ENCODE data around the gene TMEM131. TPM values are rescaled to one million over a fixed set of nuclear protein-coding genes. Genes with fewer than 3 reads are reported as not detected.
A peak's percentile ranks its signal among the peaks of the same experiment; 100 is the strongest.

The TMEM131 gene
- total and polyA plus RNA-seq, 5 donors: 11.5 to 32.7 (median 28.8) TPM

DNA sequence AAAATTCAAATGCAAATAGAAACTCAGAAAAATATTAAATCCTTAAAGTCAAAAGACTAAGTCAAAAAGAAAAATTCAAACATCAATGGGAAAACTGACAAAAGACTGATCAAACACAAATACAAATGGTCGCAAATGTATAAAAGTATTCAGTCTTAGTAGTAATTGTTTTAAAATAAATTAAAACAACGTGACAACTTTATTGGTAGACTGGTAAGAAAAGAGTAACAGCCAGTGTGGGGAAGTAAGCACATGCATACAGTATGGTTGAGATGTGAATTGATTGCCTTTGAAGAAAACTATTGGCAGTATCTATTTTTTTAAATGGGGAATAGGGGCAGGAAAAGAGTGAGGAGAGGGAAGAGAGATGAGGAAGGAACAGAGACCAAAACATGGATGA is 9.8 kb downstream of the TMEM131 start:
- WGBS: 95% methylated on average over 2 of the region's 2 CpGs
- DNase-seq (no peak), ATAC-seq (no peak)
- intact Hi-C loops (cut with DNase I): no loop called here
- Histone ChIP-seq H3K4me1 (ENCODE audit: control insufficient read depth, insufficient read depth, low read length) (peaks cover 5% of the 10 kb centered on the region), H3K27ac (ENCODE audit: low read length) (no peak overlapping the region), H3K4me3 (ENCODE audit: low read length) (no peak overlapping the region), H3K27me3 (ENCODE audit: control insufficient read depth, insufficient read depth) (no peaks in the 10 kb centered on the region), H3K9me3 (ENCODE audit: control insufficient read depth, low read length) (no peaks in the 10 kb centered on the region)

DNA sequence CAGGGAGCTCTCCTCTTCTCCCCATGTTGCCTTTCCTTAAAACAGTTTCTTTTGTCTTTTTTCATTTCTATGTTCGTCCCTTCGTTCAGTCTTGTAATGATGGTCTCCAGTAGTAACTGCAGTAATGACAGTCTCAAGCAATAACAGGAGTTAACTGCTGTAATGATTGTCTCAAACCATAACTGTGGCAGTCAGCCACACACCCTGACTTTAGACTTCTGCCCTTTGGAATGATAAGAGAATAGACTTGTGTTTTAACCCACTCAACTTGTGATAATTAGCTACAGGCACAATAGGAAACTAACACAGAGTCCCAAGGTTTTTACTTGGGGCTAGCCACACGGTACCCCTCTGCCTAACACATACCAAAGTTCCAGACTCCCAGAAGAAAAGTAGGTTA is 12.1 kb downstream of the TMEM131 start:
- ATAC-seq: peak; percentile 21 to 41
- no peaks in the 10 kb centered on the region for H3K27me3 ChIP-seq (ENCODE audit: control insufficient read depth, insufficient read depth)
- no peak overlapping the region for H3K27ac ChIP-seq (ENCODE audit: low read length)
- H3K4me1 ChIP-seq (ENCODE audit: control insufficient read depth, insufficient read depth, low read length): peaks cover 3% of the 10 kb centered on the region
- no peak overlapping the region for H3K4me3 ChIP-seq (ENCODE audit: low read length)
- WGBS: 51% methylated on average over 3 of the region's 3 CpGs
- H3K9me3 ChIP-seq (ENCODE audit: control insufficient read depth, low read length): no peaks in the 10 kb centered on the region
- intact Hi-C loops (cut with DNase I): no loop called here
- no peak for DNase-seq

DNA sequence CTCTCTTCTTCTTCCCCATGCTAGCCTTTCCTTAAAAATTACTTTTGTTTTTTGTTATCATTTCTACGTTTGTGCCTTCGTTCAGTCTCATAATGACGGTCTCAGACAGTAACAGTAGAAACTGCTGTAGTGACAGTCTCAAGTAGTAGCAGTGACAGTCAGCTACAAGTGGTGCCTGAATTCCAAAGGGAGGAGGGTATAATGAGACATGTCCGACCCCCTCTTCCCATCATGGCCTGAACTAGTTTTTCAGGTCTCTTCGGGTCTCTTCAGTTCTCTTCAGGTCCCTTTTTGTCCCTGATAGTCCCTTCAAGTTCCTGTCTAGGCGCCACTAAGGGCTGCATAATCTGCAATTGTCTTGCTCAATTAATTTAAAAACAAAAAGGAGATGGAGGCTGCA is 12.6 kb downstream of the TMEM131 start:
- whole genome bisulfite sequencing: 64% methylated on average over 6 of the region's 6 CpGs

DNA sequence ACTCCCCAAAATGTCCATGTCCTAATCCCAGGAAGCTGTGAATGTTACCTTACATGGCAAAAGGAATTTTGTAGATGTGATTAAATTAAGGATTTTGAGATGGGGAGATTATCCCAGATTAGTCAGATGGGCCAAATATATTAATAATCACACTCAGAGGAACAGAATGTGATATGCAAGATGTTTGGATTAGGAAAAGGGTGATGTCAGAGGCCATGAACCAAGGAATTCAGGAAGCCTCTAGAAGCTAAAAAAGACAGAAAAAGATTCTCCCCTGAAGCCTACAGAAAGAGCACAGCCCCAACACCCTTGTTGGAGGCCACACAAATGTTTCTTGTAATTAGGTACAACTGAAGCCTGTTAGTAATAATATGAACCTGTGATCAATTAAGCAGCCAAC is 13.1 kb downstream of the TMEM131 start:
- ATAC-seq (no peak), DNase-seq (no peak)
- no peak overlapping the region for H3K27ac ChIP-seq (ENCODE audit: low read length)
- H3K4me1 ChIP-seq (ENCODE audit: control insufficient read depth, insufficient read depth, low read length): peaks cover 3% of the 10 kb centered on the region
- H3K27me3 ChIP-seq (ENCODE audit: control insufficient read depth, insufficient read depth): no peaks in the 10 kb centered on the region
- intact Hi-C loops (cut with DNase I): no loop called here
- no peak overlapping the region for H3K4me3 ChIP-seq (ENCODE audit: low read length)
- no peaks in the 10 kb centered on the region for H3K9me3 ChIP-seq (ENCODE audit: control insufficient read depth, low read length)

More for the DNA sequence above, 12.6 kb downstream of the TMEM131 start:
- Histone ChIP-seq H3K27me3 (ENCODE audit: control insufficient read depth, insufficient read depth) (no peaks in the 10 kb centered on the region), H3K27ac (ENCODE audit: low read length) (no peak overlapping the region), H3K4me3 (ENCODE audit: low read length) (no peak overlapping the region), H3K9me3 (ENCODE audit: control insufficient read depth, low read length) (no peaks in the 10 kb centered on the region), H3K4me1 (ENCODE audit: control insufficient read depth, insufficient read depth, low read length) (peaks cover 3% of the 10 kb centered on the region)
- no peak for DNase-seq
- intact Hi-C loops (cut with DNase I): no loop called here
- ATAC-seq: no peak

GRCh38 chr2:97981961-97982360 is 13.8 kb downstream of the TMEM131 start:
- DNase-seq: no peak
- no peak overlapping the region for H3K4me3 ChIP-seq (ENCODE audit: low read length)
- peaks cover 3% of the 10 kb centered on the region for H3K4me1 ChIP-seq (ENCODE audit: control insufficient read depth, insufficient read depth, low read length)
- WGBS: 94% methylated on average over 5 of the region's 5 CpGs
- H3K27ac ChIP-seq (ENCODE audit: low read length): no peak overlapping the region
- H3K9me3 ChIP-seq (ENCODE audit: control insufficient read depth, low read length): no peaks in the 10 kb centered on the region
- intact Hi-C loops (cut with DNase I): no loop called here
- no peaks in the 10 kb centered on the region for H3K27me3 ChIP-seq (ENCODE audit: control insufficient read depth, insufficient read depth)
- ATAC-seq: no peak

DNA sequence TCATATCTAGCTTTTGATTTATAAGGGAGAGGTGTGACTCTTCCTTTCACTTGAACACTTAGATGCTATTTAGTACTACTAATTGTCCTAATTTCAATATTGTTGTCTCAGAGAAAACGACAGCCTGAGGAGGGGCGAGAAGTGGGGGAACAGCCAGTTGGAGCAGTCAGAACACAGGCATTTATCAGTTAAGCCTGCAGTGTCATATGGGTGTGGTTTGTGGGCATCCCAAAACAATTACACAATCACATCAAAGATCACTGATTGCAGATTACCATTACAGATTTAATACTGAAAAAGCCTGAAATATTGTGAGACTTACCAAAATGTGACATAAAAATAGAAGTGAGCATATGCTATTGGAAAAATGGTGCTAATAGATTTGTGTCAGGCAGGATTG is 15.8 kb downstream of the TMEM131 start:
- intact Hi-C loops (cut with DNase I): no loop called here

DNA sequence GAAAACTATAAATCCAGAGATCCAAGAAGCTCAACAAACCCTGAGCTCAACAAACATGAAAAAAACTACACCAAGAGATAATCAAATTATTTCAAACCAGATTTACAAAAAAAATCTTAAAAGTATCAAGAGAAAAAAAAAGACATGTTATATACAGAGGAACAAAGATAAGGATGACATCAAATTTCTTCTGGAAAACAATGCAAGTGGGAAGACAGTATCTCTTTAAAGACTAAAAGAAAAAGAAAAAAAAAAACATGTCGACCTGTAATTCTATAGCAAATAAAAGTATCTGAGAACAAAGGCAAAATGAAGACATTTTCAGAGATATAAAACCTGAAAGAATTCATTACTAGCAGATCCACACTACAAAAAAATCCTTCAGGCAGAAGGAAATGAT is 21.3 kb downstream of the TMEM131 start:
- Histone ChIP-seq H3K9me3 (ENCODE audit: control insufficient read depth, low read length) (no peaks in the 10 kb centered on the region), H3K4me1 (ENCODE audit: control insufficient read depth, insufficient read depth, low read length) (peaks cover 6% of the 10 kb centered on the region), H3K4me3 (ENCODE audit: low read length) (no peak overlapping the region), H3K27ac (ENCODE audit: low read length) (no peak overlapping the region), H3K27me3 (ENCODE audit: control insufficient read depth, insufficient read depth) (no peaks in the 10 kb centered on the region)
- ATAC-seq: no peak
- WGBS: 97% methylated on average over 1 of the region's 1 CpG
- intact Hi-C loops (cut with DNase I): no loop called here
- no peak for DNase-seq

More for the DNA sequence above, 15.8 kb downstream of the TMEM131 start:
- ATAC-seq (no peak), DNase-seq (no peak)
- peaks cover 3% of the 10 kb centered on the region for H3K4me1 ChIP-seq (ENCODE audit: control insufficient read depth, insufficient read depth, low read length)
- WGBS: 94% methylated on average over 2 of the region's 2 CpGs
- H3K4me3 ChIP-seq (ENCODE audit: low read length): no peak overlapping the region
- H3K9me3 ChIP-seq (ENCODE audit: control insufficient read depth, low read length): no peaks in the 10 kb centered on the region
- no peak overlapping the region for H3K27ac ChIP-seq (ENCODE audit: low read length)
- H3K27me3 ChIP-seq (ENCODE audit: control insufficient read depth, insufficient read depth): no peaks in the 10 kb centered on the region

GRCh38 chr2:97970293-97971060 is 25.3 kb downstream of the TMEM131 start:
- ATAC-seq: no peak
- no peak for DNase-seq
- 88% methylated on average over 5 of the region's 5 CpGs for WGBS
- Histone ChIP-seq H3K9me3 (ENCODE audit: control insufficient read depth, low read length) (no peaks in the 10 kb centered on the region), H3K27ac (ENCODE audit: low read length) (no peak overlapping the region), H3K4me3 (ENCODE audit: low read length) (no peak overlapping the region), H3K27me3 (ENCODE audit: control insufficient read depth, insufficient read depth) (no peaks in the 10 kb centered on the region), H3K4me1 (ENCODE audit: control insufficient read depth, insufficient read depth, low read length) (peaks cover 18% of the 10 kb centered on the region)
- intact Hi-C loops (cut with DNase I): no loop called here

GRCh38 chr2:97969081-97970067 is 26.4 kb downstream of the TMEM131 start:
- 67% methylated on average over 4 of the region's 4 CpGs for WGBS
- DNase-seq (no peak), ATAC-seq (no peak)
- Histone ChIP-seq H3K27me3 (ENCODE audit: control insufficient read depth, insufficient read depth) (no peaks in the 10 kb centered on the region), H3K4me3 (ENCODE audit: low read length) (no peak overlapping the region), H3K9me3 (ENCODE audit: control insufficient read depth, low read length) (no peaks in the 10 kb centered on the region), H3K27ac (ENCODE audit: low read length) (no peak overlapping the region), H3K4me1 (ENCODE audit: control insufficient read depth, insufficient read depth, low read length) (peaks cover 21% of the 10 kb centered on the region)
- intact Hi-C loops (cut with DNase I): no loop called here

DNA sequence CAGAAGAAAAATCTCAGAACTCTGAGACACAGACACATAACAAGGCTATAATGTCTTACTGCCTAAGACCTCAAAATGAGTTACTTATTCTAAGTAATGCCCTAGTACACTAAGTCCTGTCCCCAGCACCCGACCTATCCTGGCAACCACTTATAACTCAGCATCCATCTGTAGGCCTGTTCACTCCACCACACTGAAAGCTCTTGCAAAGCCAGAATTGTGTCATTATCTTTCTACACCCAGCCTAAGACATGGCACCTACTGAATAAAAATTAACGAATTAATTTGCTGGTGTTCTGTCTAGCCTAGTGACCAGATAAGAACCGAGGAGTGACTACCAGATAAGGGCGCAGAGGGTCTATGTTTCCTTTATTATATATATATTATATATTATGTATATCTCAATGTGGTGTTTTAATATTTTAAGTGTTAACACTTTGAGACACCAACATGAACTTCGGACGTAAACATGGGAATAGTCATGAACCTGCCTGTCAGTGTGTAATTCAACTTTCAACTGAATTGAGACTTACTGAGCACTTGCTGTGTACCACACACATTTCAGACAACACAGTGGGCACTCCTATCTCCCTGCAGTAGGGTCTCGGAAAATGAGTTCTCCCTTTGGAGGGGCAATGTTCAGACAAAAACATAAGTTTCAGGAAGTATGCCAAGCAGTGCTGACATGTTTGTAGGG is 27.7 kb downstream of the TMEM131 start:
- Histone ChIP-seq H3K27me3 (ENCODE audit: control insufficient read depth, insufficient read depth) (no peaks in the 10 kb centered on the region), H3K27ac (ENCODE audit: low read length) (no peak overlapping the region), H3K4me1 (ENCODE audit: control insufficient read depth, insufficient read depth, low read length) (peaks cover 21% of the 10 kb centered on the region), H3K4me3 (ENCODE audit: low read length) (no peak overlapping the region), H3K9me3 (ENCODE audit: control insufficient read depth, low read length) (no peaks in the 10 kb centered on the region)
- DNase-seq: no peak
- intact Hi-C loops (cut with DNase I): no loop called here
- ATAC-seq: no peak
- WGBS: 80% methylated on average over 7 of the region's 7 CpGs

- intact Hi-C loops (cut with DNase I): no loop called here
- Histone ChIP-seq H3K27me3 (ENCODE audit: control insufficient read depth, insufficient read depth) (no peaks in the 10 kb centered on the region), H3K4me3 (ENCODE audit: low read length) (no peak overlapping the region), H3K9me3 (ENCODE audit: control insufficient read depth, low read length) (no peaks in the 10 kb centered on the region), H3K27ac (ENCODE audit: low read length) (no peak overlapping the region), H3K4me1 (ENCODE audit: control insufficient read depth, insufficient read depth, low read length) (peaks cover 22% of the 10 kb centered on the region)
- no peak for ATAC-seq
- no peak for DNase-seq
Measured at GRCh38 chr2:97967216-97967592, 28.5 kb downstream of the TMEM131 start.
